Memory B cell (primary cell): ENCODE results near the gene MOV10L1.
"Not testable (repeated sequence)": the region's sequence is repeated elsewhere in the genome, so short reads cannot be mapped to it uniquely, and the experiment has no call there.

ENCODE experiments used
- ATAC-seq: fragments of 150-1000 bp; cut with Tn5 transposase; 2 replicates; pipeline ENCODE4 v1.10.0; 2021; ENCODE audit warnings: low read depth, mild to moderate bottlenecking, moderate library complexity
- DNase-seq, 2 donors: peaks; one replicate each; pipeline ENCODE4 v3.0.0; 2022; ENCODE audit warnings: low spot score in 2 of 2
- H3K27ac Mint-ChIP-seq: one replicate; pipeline ENCODE4 v1.8.0; 2022; ENCODE audit warnings: mild to moderate bottlenecking, moderate library complexity, mixed read lengths
- H3K27me3 Mint-ChIP-seq: one replicate; pipeline ENCODE4 v1.8.0; 2022; ENCODE audit warnings: mixed read lengths
- H3K36me3 Mint-ChIP-seq: one replicate; pipeline ENCODE4 v1.8.0; 2022; ENCODE audit warnings: mild to moderate bottlenecking, mixed read lengths
- H3K4me1 Mint-ChIP-seq: one replicate; pipeline ENCODE4 v1.8.0; 2022; ENCODE audit warnings: mixed read lengths
- H3K4me3 Mint-ChIP-seq: one replicate; pipeline ENCODE4 v1.8.0; 2022; ENCODE audit warnings: mild to moderate bottlenecking, moderate library complexity, mixed read lengths
- H3K9me3 Mint-ChIP-seq: one replicate; pipeline ENCODE4 v1.8.0; 2022; ENCODE audit warnings: mixed read lengths

The MOV10L1 gene

GRCh38 chr22:50138988-50139387 lies 49.2 kb downstream of the MOV10L1 start:
- Mint-ChIP-seq H3K9me3 (peaks cover 2% of the 10 kb centered on the region), H3K4me1 (peaks cover 3% of the 10 kb centered on the region), H3K27me3 (peaks cover 14% of the 10 kb centered on the region), H3K27ac (no peak overlapping the region), H3K36me3 (no peaks in the 10 kb centered on the region), H3K4me3 (no peak overlapping the region)
- ATAC-seq (no peak), DNase-seq (no peak)

- DNase-seq (no peak), ATAC-seq (peak; percentile 50)
- Mint-ChIP-seq H3K27ac (no peak overlapping the region), H3K4me3 (no peak overlapping the region), H3K27me3 (peaks cover 14% of the 10 kb centered on the region), H3K4me1 (peaks cover 3% of the 10 kb centered on the region), H3K9me3 (peaks cover 2% of the 10 kb centered on the region), H3K36me3 (no peaks in the 10 kb centered on the region)
Observed at GRCh38 chr22:50139843-50140415, 50.1 kb downstream of the MOV10L1 start.

- peaks cover 3% of the 10 kb centered on the region for H3K4me1 Mint-ChIP-seq
- DNase-seq (no peak), ATAC-seq (no peak)
- H3K4me3 Mint-ChIP-seq = no peak overlapping the region
- peaks cover 2% of the 10 kb centered on the region for H3K9me3 Mint-ChIP-seq
- no peaks in the 10 kb centered on the region for H3K36me3 Mint-ChIP-seq
- no peak overlapping the region for H3K27ac Mint-ChIP-seq
- H3K27me3 Mint-ChIP-seq = peaks cover 15% of the 10 kb centered on the region
Observed at GRCh38 chr22:50140615-50141014, 50.8 kb downstream of the MOV10L1 start.

GRCh38 chr22:50141462-50141861 lies 51.7 kb downstream of the MOV10L1 start:
- no peak for ATAC-seq
- no peak overlapping the region for H3K4me3 Mint-ChIP-seq
- H3K36me3 Mint-ChIP-seq = no peaks in the 10 kb centered on the region
- peaks cover 2% of the 10 kb centered on the region for H3K9me3 Mint-ChIP-seq
- H3K27me3 Mint-ChIP-seq = peaks cover 12% of the 10 kb centered on the region
- peaks cover 3% of the 10 kb centered on the region for H3K4me1 Mint-ChIP-seq
- DNase-seq = no peak
- no peak overlapping the region for H3K27ac Mint-ChIP-seq

GRCh38 chr22:50141891-50142363 lies 52.1 kb downstream of the MOV10L1 start:
- H3K4me3 Mint-ChIP-seq = no peak overlapping the region
- H3K36me3 Mint-ChIP-seq = no peaks in the 10 kb centered on the region
- ATAC-seq (no peak), DNase-seq (no peak)
- H3K27me3 Mint-ChIP-seq = peaks cover 9% of the 10 kb centered on the region
- H3K9me3 Mint-ChIP-seq = peaks cover 2% of the 10 kb centered on the region
- no peak overlapping the region for H3K27ac Mint-ChIP-seq
- H3K4me1 Mint-ChIP-seq = peaks cover 3% of the 10 kb centered on the region

GRCh38 chr22:50143096-50143495 lies 53.3 kb downstream of the MOV10L1 start:
- ATAC-seq (no peak), DNase-seq (no peak)
- H3K27me3 Mint-ChIP-seq = peaks cover 7% of the 10 kb centered on the region
- H3K4me1 Mint-ChIP-seq = peaks cover 3% of the 10 kb centered on the region
- H3K4me3 Mint-ChIP-seq = no peak overlapping the region
- H3K9me3 Mint-ChIP-seq = no peaks in the 10 kb centered on the region
- no peak overlapping the region for H3K27ac Mint-ChIP-seq
- no peaks in the 10 kb centered on the region for H3K36me3 Mint-ChIP-seq

- Mint-ChIP-seq H3K27ac (no peak overlapping the region), H3K4me1 (peaks cover 3% of the 10 kb centered on the region), H3K27me3 (peaks cover 7% of the 10 kb centered on the region), H3K9me3 (no peaks in the 10 kb centered on the region), H3K36me3 (no peaks in the 10 kb centered on the region), H3K4me3 (no peak overlapping the region)
- DNase-seq (no peak), ATAC-seq (no peak)
Observed at GRCh38 chr22:50144005-50144614, 54.3 kb downstream of the MOV10L1 start.

- H3K9me3 Mint-ChIP-seq = no peaks in the 10 kb centered on the region
- no peak overlapping the region for H3K4me3 Mint-ChIP-seq
- DNase-seq (no peak), ATAC-seq (no peak)
- H3K27ac Mint-ChIP-seq = no peak overlapping the region
- no peaks in the 10 kb centered on the region for H3K36me3 Mint-ChIP-seq
- H3K27me3 Mint-ChIP-seq = peaks cover 8% of the 10 kb centered on the region
- H3K4me1 Mint-ChIP-seq = peaks cover 3% of the 10 kb centered on the region
Observed at GRCh38 chr22:50145721-50146438, 56.1 kb downstream of the MOV10L1 start.

GRCh38 chr22:50146439-50147238 lies 56.8 kb downstream of the MOV10L1 start:
- no peaks in the 10 kb centered on the region for H3K36me3 Mint-ChIP-seq
- H3K4me3 Mint-ChIP-seq = no peak overlapping the region
- H3K27ac Mint-ChIP-seq = no peak overlapping the region
- peaks cover 8% of the 10 kb centered on the region for H3K27me3 Mint-ChIP-seq
- H3K4me1 Mint-ChIP-seq = peaks cover 3% of the 10 kb centered on the region
- ATAC-seq = no peak
- H3K9me3 Mint-ChIP-seq = no peaks in the 10 kb centered on the region
- DNase-seq = no peak

- not testable (repeated sequence) for H3K27me3 Mint-ChIP-seq, H3K4me1 Mint-ChIP-seq, H3K36me3 Mint-ChIP-seq, H3K27ac Mint-ChIP-seq, H3K4me3 Mint-ChIP-seq, DNase-seq, H3K9me3 Mint-ChIP-seq, ATAC-seq
Observed at GRCh38 chr22:50147258-50148165, 57.7 kb downstream of the MOV10L1 start.

- H3K9me3 Mint-ChIP-seq = no peaks in the 10 kb centered on the region
- H3K27ac Mint-ChIP-seq = no peak overlapping the region
- DNase-seq = no peak
- no peaks in the 10 kb centered on the region for H3K36me3 Mint-ChIP-seq
- ATAC-seq = no peak
- no peak overlapping the region for H3K4me3 Mint-ChIP-seq
- peaks cover 8% of the 10 kb centered on the region for H3K27me3 Mint-ChIP-seq
- peaks cover 3% of the 10 kb centered on the region for H3K4me1 Mint-ChIP-seq
Observed at GRCh38 chr22:50148166-50148500, 58.3 kb downstream of the MOV10L1 start.

- ATAC-seq = peak; percentile 99
- H3K27ac Mint-ChIP-seq = no peak overlapping the region
Observed at GRCh38 chr22:50148991-50149721, 59.4 kb downstream of the MOV10L1 start.

More at GRCh38 chr22:50148991-50149721, 59.4 kb downstream of the MOV10L1 start:
- Mint-ChIP-seq H3K9me3 (no peaks in the 10 kb centered on the region), H3K4me3 (no peak overlapping the region), H3K4me1 (peaks cover 3% of the 10 kb centered on the region), H3K36me3 (no peaks in the 10 kb centered on the region), H3K27me3 (peaks cover 8% of the 10 kb centered on the region)
- peak; percentile 75 to 82 for DNase-seq
